ENCODE results near the gene FANCG.
A peak's percentile ranks its signal among the peaks of the same experiment; 100 is the strongest.

DNA sequence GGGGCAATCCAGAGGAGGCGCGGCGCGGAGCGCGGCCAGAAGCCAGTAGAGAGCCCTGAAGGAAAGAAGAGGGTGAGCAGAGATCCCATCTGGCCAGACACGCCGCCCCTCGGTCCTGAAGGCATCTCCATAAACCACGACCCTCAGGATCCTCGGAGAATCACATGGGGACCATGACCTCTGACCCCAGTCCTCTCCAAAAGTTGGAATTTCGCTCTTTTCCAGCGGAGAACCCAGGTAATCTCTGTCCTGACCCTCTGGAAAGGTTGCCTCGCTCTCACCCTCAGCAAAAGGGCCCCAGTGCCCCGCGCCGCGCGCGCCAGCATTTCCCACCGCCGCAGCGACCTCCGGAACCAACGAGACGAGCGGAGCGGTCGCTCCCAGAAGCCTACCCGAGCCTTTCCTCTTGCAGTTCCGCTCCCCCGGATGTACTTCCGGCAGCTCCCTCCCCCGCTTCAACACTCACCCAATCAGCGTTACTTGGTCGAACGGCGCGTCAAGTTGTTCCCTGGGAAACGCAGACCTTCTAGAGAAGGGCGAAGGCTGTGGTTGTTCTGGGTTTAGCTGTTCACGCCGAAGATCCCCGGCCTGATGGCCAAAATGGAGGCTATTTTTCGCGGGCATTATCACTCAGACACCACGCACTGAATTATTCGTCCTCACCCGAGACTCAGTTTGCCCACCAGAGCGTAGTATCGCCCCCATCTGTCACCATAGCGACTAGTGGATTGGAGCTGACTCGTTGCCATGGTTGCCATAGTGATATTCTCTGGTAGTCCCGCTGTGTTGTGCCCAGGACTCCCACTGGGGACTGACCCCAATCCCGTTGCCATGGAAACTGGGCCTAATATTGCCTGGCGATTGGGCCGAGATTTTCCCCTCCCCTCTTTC is 23.3 kb upstream of the FANCG start, which contains the start of gene STOML2:
- TF ChIP-seq, protein P1, sequence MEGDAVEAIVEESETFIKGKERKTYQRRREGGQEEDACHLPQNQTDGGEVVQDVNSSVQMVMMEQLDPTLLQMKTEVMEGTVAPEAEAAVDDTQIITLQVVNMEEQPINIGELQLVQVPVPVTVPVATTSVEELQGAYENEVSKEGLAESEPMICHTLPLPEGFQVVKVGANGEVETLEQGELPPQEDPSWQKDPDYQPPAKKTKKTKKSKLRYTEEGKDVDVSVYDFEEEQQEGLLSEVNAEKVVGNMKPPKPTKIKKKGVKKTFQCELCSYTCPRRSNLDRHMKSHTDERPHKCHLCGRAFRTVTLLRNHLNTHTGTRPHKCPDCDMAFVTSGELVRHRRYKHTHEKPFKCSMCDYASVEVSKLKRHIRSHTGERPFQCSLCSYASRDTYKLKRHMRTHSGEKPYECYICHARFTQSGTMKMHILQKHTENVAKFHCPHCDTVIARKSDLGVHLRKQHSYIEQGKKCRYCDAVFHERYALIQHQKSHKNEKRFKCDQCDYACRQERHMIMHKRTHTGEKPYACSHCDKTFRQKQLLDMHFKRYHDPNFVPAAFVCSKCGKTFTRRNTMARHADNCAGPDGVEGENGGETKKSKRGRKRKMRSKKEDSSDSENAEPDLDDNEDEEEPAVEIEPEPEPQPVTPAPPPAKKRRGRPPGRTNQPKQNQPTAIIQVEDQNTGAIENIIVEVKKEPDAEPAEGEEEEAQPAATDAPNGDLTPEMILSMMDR (IDR thresholded peaks at IDR 0.05) = peak in 2 of 4 experiments; percentile 24 to 48
- TF ChIP-seq POLR2A (IDR thresholded peaks at IDR 0.05) = peak; percentile 47 to 66

Measured in uterus (tissue), 2 donors.